Stimulated activated CD4-positive, alpha-beta T cell treated with anti-CD3 and anti-CD28 coated beads, TNF-alpha, amount 100 ng/mL, for 48 hours (primary cell): ENCODE results near the gene NECAB2.
"Not testable (repeated sequence)": the region's sequence is repeated elsewhere in the genome, so short reads cannot be mapped to it uniquely, and the experiment has no call there.

Experiments
- DNase-seq, 3 donors: peaks; one replicate each; pipeline ENCODE4 v3.0.0-alpha.2; 2020; ENCODE audit warnings: low read depth in 3 of 3

The NECAB2 gene

DNA sequence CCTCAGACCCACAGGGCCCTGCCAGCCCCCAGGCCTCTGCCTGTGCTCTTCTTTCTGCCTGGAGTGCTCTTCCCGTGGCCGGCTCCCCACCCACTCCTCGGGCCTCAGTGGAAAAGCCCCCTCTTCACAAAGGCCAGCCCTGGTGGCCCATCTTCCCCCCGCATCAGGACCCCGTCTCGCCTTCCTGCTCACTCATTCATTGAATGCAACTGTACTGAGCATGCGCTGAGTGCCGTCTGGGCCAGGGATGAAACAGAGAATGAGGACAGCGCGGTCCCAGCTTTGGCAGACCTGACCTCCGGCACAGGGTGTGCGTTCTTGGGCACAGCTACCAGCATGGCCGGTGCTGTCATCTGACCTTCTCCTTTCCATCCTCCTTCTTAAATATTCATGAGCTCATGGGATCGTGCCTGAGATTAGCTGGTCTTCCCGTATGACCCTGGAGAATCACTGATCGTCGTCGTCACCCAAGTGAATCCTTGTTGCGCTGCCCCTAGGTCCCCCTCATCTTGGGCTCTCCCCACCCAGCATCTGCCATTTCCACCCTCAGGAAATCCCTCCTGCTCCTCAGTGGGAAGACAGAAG lies 31.4 kb upstream of the NECAB2 start:
- DNase-seq, result no peak

DNA sequence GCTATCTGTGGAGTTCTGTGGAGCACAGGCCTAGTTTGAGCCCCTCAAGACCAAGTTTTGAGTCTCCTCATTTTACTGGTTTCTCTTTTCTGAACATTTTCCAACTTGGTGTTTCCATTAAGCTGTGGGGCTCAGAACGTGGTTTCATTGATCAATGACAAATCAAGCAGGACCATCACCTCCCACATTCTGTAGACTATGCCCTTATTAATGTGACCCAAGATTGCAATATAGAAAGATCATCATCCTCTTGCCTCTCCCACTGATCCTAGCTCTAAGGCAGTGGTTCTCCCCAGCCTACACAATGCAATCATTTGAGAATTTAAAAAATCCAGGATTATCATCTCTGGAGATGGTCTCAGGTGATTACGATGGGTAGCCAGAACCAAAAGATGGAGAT lies 30.8 kb upstream of the NECAB2 start:
- DNase-seq, result no peak

DNA sequence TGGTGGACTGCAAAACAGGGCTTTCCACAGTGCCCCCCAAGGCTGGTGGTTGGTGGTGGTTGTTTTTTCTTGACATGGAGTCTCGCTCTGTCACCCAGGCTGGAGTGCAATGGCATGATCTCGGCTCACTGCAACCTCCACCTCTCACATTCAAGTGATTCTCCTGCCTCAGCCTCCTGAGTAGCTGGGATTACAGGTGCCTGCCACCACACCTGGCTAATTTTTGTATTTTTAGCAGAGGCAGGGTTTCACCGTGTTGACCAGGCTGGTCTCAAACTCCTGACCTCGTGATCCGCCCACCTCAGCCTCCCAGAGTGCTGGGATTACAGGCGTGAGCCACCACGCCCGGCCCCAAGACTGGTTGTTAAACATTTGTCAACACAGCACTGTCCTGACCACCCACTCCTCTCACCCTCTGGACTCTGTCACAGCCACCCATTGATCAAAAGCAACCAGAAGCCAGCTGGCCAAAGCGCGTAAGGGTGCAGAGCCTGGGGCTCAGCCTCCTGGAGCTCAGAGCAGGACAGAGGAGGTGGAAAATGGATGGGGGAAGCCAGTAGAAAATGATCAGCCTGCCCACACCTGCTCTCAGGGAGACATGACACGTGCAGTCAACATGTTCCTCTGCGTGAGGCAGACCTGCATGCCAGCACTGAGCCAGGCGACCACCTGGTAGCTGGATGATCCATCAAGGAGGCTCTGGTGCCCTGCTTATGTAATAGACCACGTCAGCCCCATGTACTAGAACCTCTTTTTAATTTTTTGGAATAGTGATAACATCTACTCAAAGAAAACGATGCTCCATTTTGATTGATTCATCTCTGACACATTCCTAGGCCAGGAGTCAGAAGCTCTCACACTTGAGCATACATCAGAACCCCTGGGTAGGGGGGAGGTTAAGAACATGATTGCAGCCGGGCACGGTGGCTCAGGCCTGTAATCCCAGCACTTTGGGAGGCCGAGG lies 29.8 kb upstream of the NECAB2 start:
- no peak for DNase-seq

DNA sequence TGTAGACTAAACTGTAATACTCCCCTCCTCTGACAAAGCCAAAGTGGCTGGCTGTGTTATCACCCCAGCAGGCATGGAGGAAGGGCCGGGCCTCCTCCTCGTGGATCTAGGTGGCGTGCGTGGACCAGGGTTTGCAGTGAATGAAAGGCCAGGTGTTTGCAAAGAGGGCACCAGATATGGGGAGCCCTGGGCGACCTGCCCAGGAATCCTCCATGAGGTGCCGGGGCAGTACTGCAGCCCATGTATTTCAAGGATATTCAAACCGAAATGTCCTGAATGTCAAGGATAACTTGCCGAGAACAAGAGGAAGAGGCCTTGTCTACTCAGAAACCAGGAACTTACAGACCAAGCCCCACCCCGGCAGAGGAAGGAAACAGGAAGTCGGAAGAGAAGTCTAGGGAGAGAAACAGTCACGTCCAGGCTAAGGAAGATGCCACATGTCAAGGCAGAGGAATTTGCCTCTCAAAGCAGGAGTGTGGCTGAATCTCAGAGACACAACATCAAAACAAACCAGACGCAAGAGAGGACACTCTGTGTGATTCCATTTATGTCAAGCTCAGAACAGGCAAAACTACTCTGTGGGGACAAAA lies 28.7 kb upstream of the NECAB2 start:
- DNase-seq, result no peak

DNA sequence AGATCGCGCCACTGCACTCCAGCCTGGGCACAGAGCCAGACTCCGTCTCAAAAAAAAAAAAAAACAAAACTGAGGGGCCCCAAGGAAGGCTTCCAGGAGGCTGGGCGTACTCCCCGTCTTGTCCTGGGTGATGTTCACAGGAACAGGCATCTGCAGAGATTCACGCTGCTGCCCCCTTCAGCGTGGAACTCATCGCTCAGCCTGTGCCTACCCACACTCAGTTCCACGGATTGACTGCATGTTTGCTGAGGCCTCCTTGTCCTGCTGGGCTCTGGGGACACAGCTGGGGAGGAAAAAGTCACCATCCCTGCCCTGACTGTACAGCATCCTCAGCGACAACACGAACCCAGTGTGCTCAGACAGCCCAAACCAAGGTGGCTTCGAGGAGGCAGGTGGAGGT lies 27.9 kb upstream of the NECAB2 start:
- DNase-seq, result no peak

DNA sequence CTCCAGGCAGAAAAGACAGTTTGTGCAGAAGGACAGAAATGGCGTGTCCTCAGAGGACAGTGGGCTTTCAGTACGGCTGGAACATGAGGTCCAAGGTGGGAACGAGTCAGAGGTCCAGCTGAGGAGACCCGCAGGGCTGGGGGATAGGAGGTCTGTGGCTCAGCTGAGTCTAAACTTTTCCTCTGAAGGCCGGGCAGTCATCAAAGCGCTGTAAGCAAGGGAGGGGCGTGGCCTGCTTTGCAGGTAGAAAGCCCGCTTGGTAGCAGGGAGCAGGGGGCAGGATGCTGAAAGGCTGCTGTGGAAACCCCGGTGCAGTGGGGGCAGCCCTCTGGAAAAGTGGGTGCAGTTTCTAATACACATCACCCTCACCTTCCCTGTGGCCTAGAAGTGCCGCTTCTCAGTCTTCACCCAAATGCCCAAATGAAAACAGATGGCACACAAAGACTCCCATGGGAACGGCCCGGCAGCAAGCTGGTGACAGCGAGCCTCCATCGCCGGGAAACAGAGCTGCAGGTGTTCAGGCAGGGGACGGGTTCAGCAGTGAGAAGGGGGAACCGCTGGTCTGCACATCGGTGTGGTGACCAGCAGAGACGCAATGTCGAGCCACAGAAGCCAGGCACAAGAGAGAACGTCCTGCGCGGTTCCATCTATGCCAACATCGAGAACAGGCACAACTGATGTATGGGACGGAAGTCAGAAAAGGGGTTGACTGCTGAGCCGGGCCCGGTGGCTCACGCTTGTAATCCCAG lies 27.2 kb upstream of the NECAB2 start:
- no peak for DNase-seq

DNA sequence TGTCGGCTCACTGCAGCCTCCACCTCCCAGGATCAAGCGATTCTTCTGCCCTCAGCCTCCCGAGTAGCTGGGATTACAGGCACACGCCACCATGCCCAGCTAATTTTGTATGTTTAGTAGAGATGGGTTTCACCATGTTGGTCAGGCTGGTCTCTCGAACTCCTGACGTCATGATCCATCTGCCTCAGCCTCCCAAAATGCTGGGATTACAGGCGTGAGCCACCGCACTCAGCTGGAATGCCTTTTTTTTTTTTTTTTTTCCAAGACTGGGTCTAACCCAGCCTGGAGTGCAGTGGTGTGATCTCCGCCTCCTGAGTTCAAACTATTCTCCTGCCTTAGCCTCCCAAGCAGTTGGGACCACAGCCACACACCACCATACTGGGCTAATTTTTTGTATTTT lies 26.5 kb upstream of the NECAB2 start:
- DNase-seq, result not testable (repeated sequence)

DNA sequence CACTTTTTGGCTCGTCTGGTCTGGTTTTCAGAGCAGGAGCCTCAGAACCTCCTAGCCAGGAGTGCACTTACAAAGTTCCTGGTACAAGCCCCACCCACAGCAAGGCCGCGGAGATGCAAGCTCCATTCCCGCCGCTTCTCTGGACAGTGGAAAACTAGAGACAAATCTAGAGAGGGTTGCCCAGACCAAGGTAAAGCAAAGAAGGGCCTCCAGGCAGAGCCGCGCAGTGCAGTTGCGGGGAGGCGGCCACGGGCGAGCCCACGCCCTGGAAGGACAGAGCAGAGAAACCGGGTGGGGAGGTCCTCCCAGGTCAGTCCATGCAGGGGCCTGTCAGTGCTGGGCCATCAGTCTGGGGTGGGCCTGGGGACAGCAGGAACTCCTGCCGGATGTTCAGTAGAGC lies 26.0 kb upstream of the NECAB2 start:
- DNase-seq, result no peak

DNA sequence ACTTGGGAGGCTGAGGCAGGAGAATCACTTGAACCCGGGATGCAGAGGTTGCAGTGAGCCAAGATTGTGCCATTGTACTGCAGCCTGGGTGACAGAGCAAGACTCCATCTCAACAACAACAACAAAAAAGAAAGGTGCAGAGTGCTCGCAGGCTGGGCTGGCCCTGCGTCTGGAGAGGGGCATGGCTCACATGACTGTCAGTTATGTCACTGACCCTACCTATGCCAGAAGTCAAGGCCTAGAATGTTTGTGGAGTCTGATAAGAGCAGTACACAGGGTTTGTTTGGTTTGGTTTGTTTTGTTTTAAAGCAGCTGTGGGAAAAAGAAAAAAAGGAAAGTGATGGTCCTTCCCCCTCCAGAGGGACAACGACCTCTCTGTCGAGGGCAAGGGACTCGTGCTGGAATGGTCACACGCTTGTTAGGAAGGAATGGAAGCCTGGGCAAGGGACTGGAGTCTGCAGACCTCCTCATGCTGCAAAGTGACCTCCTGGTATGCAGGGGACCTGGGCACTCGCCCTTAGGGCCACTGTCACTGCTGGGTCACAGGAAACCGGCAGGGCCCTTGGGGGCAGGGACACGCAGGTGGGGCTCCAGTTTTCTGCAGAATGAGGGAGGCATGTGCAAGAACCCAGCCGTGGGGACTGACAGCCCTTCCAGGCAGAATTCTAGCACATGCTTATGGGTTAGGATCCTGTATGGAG lies 25.1 kb upstream of the NECAB2 start:
- no peak for DNase-seq

DNA sequence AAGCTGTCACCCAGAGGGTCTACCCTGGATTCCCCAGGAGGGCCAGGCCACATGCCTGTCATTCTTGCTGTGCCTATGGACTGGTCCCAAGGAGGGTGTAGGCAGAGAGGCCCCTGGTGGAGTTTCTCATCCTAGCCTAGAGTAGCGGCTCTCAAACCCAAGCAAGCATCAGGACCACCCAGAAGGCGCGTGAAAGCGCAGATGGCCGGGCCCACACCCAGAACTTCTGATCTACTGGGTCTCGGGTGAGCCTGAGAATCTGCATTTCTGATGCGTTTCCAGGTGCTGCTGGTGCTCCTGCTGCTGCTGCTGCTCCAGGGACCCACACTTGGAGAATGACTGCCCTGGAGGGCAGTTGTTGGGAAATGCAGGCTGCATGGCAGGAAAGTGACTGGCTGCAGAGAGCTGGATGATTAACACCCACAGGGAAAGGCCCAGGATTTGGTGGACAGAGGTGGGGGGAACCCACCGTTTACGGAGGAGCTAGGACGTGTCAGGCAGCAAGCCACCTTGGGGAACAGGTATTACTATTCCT lies 24.5 kb upstream of the NECAB2 start:
- DNase-seq, result no peak

DNA sequence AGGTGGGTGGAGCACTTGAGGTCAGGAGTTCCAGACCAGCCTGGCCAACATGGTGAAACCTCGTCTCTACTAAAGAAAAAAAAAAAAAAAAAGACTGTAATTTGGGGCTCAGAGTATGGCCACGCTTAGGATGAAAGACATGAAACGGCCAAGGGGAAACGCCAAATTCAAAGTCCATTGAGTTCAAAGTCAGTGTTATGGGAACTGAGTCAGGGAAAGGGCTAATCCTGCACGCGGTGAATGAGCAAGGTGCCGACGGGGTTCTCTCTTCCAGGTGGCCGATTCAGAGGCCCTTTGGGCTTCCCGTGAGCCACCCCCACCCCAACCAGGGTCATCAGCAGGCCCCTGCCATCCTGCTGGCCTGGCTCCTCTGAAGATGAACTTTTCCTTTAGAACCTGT lies 22.5 kb upstream of the NECAB2 start:
- DNase-seq, result no peak

DNA sequence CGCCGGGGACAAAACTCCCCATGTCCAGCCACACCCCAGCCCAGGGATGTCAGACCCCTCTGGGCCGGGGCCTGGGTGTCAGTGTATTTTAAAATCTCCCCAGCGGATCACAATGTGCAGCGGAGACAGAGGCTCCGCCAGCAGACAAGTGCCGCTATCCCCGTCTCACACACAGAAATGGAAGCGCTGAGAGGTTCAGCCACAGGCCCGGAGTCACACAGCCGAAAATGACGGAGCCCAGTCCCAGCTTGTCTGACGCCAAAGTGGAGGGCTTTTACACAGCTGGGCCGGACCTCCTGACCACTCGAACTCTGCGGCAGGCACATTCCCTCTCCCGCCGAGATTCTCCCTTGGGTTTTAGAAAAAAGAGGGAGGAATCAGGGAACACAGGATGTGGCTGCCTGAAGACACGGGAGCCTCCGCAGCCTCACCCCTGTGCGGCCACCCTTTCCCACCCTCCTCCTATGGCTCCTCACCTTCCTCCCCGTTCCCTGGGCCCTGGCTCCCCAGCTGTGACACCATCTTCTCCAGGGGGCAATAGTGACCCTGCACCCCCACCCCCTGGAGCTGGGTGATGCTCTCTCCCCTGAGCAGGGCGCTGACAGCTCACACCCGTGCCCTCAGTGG lies 21.8 kb upstream of the NECAB2 start:
- no peak for DNase-seq

DNA sequence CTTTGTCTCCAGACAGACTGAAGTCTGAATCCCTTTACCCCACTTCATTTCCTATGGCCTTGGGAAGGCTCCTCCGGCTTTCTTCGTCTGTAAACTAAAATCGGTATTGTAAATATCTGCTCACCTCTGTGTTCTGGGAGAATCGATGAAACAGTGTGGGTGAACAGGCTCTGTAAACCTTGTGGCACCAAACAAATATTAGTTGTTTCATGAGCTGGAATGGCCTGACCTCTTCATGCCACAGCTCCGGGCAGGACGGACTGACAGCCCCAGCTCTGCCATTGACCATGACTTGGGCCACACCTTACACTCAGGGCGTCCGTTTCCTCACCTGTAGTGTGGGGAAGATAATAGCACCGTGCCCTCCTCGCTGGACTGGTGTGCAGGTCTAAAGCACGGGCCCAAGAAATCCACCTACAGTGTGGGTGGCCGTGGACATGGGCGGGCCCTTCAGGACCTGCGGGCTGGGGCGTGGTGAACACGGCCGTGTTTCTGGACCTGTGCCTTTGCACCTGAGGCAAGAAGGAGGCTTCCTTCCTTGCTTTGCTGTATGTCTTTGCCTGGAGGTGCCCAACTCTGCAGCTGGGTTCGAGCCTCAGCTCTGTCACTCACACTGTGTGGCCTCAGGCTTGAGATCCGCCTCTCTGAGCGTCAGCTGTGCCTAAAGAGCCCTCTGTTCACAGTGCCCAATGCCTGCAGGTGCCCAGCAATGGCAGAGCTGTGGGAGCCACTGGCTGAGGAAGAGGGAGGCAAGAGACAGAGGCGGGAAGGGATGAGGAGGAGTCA lies 21.1 kb upstream of the NECAB2 start:
- no peak for DNase-seq

DNA sequence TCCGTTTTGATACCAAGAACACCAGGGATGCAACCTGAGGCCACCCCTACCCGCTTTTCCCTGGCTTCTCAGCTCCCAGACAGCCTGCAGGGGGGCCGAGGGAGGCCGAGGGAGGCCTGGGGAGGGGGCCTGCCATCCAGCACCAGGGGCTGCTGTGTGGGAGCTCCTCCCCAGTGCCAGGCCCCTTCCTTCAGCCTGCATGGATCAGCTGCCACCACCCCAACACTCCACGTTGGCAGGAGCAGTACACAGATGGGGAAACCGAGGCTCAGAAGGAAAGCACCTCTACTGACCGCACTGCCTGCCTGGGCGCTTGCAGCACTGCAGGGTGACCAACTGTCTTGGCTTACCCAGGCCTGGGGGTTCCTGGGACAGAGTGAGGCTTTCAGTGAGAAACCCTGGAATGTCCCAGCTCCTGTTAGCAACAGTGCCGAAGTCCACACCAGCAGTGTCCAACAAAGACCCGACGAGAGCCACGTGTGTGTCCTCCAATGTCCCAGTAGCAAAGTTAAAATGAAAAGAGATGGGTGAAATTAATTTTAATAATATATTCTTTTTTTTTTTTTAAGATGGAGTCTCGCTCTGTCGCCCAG lies 20.3 kb upstream of the NECAB2 start:
- DNase-seq, result no peak

DNA sequence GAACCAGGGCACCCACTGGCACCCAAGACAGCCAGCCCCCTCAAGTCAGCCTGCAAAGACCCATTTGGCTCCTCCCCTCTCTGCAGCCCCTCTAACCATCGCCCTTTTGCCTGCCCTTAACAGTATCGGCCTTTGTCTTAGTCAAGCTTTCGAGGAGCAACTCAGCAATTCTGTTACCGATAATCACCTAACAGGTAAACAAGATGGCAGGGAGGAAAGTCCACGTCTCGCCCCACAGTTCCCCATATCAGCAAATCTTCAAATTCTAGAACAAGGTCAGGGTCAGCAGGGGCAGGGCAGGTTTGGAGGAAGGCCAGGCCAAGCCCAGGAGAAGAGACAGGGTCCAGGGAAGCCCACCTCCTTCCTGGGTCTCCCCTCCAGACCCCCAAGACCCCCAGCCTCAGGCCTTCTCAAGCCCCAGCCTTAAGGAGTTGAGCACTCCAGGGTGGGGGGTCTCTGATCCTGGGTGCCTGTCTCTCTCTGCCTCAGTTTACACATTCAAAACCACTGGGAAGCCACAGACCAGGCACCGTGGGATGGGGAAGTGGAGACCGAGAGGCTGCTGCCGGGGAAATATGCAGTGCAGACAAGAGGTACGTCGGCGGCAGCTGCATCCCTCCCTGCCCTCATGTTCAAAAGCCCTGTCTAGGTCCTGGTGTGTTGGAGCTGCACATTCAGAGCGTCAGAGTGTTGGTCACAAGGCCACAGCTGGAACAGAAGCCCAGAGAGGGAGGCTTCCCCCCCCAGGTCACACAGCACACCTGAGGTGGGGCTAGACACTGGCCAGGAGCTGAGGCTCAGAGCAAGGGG lies 18.9 kb upstream of the NECAB2 start:
- no peak for DNase-seq

DNA sequence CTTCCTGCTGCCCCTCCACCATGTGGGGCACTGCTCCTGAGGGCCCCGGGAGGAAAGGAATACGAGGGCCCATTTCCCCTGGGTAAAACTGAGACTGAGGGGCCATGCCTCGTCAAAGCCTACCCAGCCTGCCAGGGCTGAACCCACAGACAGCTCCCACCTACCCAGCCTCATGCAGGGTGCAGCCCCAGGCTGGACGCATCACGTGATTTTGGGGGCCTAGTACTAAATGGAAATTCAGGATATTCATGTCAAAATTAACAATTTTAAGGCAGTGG lies 18.4 kb upstream of the NECAB2 start:
- no peak for DNase-seq

DNA sequence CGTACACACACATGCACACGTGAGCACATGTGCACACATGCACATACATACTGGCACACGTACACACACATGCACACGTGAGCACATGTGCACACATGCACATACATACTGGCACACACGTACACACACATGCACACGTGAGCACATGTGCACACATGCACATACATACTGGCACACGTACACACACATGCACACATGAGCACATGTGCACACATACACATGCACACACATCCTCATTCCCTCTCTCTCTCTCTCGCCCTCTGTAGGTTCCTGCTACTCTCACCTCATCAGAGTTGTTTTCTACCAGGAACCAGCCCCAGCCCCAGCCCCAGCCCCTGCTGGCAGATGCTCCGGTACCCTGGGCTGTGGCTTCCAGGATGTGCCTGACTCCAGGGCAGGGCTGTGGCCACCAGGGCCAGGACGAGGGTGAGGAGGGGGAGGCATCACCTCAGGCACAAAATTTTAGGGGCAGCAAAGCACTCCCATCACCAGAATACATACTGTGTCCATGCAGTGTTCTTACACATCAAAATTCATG lies 17.1 kb upstream of the NECAB2 start:
- not testable (repeated sequence) for DNase-seq

DNA sequence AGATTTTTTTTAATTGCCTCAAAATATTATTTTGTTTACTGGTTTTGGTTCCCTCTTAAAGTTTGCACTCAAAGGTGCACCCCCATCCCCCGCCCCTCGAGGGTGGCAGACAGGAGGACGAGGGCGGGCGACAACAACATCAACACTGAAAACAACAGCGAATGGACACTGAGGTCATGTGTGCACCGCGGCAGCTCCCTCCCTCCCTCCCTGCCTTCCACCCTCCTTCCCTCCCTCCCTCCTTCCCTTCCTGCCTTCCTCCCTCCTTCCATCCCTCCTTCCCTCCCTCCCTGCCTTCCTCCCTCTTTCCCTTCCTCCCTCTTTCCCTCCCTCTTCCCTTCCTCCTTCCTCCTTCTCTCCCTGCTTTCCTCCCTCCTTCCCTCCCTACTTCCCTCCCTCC lies 16.5 kb upstream of the NECAB2 start:
- no peak for DNase-seq

DNA sequence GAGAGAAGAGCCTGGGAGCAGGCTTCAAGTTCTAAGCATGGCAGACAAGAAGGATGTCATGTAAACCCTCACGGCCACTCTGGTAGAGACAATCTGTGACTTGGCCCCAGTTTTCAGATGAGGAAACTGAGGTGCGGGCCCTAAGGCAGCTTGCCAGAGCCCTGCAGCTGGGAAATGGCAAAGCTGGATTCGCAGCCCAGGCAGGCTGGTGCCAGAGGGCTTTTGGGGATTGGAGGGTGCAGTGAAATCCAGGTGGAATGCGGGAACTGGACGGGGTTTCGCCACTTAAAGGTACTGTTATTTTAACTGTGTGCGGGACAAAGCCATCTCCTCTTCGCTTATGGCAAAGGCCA lies 15.5 kb upstream of the NECAB2 start:
- no peak for DNase-seq
